Keratinocyte (primary cell): ENCODE results near the gene TRPC3.

Experiments used
- EZH2 ChIP-seq: IDR thresholded peaks from one replicate; pipeline ENCODE4 v1.6.1; 2012; ENCODE audit warnings: inconsistent platforms, mild to moderate bottlenecking, low read length, moderate library complexity
- TF ChIP-seq, protein P1 (sequence below), 3 experiments: IDR thresholded peaks in 1 of 3; conservative IDR thresholded peaks in 1 of 3; optimal IDR thresholded peaks in 1 of 3; 2 replicates in 2 of 3; 3 replicates in 1 of 3; pipeline versions ENCODE3 to v1.5.1; 2011; ENCODE audit warnings: low read length in 3 of 3, mild to moderate bottlenecking in 3 of 3, moderate library complexity in 2 of 3, control low read depth in 1 of 3, inconsistent platforms in 1 of 3; ENCODE audit not compliant: insufficient read depth in 2 of 3; ENCODE audit errors: extremely low read depth in 1 of 3

GRCh38 chr4:121977251-121978171 lies 25.7 kb upstream of the TRPC3 start:
- TF ChIP-seq, protein P1, sequence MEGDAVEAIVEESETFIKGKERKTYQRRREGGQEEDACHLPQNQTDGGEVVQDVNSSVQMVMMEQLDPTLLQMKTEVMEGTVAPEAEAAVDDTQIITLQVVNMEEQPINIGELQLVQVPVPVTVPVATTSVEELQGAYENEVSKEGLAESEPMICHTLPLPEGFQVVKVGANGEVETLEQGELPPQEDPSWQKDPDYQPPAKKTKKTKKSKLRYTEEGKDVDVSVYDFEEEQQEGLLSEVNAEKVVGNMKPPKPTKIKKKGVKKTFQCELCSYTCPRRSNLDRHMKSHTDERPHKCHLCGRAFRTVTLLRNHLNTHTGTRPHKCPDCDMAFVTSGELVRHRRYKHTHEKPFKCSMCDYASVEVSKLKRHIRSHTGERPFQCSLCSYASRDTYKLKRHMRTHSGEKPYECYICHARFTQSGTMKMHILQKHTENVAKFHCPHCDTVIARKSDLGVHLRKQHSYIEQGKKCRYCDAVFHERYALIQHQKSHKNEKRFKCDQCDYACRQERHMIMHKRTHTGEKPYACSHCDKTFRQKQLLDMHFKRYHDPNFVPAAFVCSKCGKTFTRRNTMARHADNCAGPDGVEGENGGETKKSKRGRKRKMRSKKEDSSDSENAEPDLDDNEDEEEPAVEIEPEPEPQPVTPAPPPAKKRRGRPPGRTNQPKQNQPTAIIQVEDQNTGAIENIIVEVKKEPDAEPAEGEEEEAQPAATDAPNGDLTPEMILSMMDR (optimal IDR thresholded peaks at IDR 0.05 in 1 of 3, IDR thresholded peaks at IDR 0.05 in 1 of 3, conservative IDR thresholded peaks at IDR 0.05 in 1 of 3; ENCODE audit: extremely low read depth in 1 of 3, insufficient read depth in 2 of 3, low read length in 3 of 3) = no peak
- TF ChIP-seq EZH2 = no peak
